ENCODE results near the gene FAM89A. TPM values are rescaled to one million over a fixed set of nuclear protein-coding genes. Genes with fewer than 3 reads are reported as not detected.
"Not testable (repeated sequence)": the region's sequence is repeated elsewhere in the genome, so short reads cannot be mapped to it uniquely, and the experiment has no call there.

Gene FAM89A
- polyA plus RNA-seq, 12 donors, result 6.7 to 19.8 (median 9.1) TPM; not detected in 1

DNA sequence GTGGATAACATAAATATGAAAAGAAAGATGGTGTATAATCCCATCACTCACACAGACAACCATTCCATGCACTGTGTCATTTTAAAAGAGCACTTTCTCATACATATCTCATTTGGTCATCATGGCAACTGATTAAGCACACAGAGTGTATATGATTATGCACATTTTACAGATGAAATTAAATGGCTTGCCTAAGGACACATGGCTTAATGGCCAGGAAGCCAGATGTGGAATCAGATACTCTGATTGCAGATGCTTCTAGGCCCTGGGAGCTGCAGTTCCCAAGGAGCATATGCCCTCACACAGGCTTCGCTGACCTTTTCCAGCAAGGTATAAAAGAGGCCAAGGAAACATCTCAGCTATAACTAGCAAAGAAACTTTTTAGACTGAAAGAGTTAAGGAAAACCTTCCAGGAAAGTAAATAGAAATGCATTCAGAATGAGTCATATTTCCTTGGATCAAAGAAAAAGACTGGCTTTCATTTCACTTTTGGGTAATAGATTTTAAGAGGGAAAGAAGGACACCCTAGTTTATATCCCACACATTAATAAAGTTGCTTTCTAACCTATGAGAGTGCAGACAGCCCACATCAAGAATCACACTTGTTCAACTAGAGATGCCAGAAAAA, 19.6 kb upstream of the FAM89A start:
- DNase-seq, result no peak

DNA sequence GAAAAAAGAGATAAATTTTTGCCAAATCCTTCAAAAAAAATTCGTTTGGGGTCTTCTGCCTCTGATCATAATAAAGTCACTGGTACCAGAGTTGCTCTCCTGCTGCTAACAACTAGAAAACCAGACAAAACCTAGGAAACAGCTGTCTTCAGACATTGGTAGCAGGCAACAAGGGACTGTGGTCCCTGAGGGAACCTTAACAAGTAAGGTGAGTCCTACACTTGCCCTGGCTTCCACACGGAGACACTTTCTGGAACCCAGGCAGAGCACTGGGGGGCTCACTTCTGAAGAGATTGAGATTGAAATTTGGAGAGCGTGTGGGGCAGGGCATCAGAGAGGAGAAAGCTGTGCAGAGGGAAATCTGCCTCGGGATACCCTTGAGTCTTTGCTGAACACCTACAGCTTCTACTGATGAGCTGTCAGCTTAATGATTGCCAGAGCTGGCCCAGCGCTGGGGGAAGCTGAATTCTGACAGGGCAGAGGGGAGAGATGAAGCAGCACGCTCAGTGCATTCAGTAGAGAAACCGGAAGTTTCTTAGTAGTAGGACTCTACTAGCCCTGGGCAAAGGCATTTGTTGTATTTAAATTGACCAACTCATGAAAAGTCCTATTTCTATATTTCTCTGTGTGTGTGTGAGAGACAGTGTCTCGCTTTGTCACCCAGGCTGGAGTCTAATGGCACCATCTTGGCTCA, 18.5 kb upstream of the FAM89A start:
- no peak for DNase-seq

- no peak for DNase-seq
Measured at GRCh38 chr1:231057410-231057809, 17.4 kb upstream of the FAM89A start.

DNA sequence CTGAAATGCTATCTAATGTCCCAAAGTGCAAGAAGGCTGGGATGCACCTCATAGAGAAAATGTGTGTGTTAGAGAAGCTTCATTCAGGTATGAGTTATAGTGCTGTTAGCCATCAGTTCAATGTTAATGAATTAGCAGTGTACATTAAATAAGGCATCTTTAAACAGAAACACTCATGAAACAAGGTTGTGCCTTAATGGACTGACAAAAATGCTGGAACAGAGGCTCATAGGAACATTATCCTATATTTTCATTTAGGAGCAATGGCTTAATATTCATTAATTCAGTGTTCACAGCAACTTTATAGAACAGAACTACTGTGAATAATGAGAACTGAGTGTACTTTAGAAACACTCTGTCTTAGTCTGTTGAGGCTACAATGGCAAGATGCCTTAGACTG, 15.2 kb upstream of the FAM89A start:
- no peak for DNase-seq

GRCh38 chr1:231053493-231054162, 13.6 kb upstream of the FAM89A start:
- DNase-seq, result peak; percentile 41

- no peak for DNase-seq
Measured at GRCh38 chr1:231052777-231053176, 12.7 kb upstream of the FAM89A start.

- not testable (repeated sequence) for DNase-seq
Measured at GRCh38 chr1:231050932-231051331, 10.9 kb upstream of the FAM89A start.

- no peak for DNase-seq
Measured at GRCh38 chr1:231050395-231050794, 10.3 kb upstream of the FAM89A start.

- DNase-seq, result no peak
Measured at GRCh38 chr1:231049121-231049979, 9.3 kb upstream of the FAM89A start.

- DNase-seq, result not testable (repeated sequence)
Measured at GRCh38 chr1:231048419-231048818, 8.4 kb upstream of the FAM89A start.

- DNase-seq, result not testable (repeated sequence)
Measured at GRCh38 chr1:231047529-231047928, 7.5 kb upstream of the FAM89A start.

GRCh38 chr1:231046730-231047395, 6.8 kb upstream of the FAM89A start:
- DNase-seq, result no peak

DNA sequence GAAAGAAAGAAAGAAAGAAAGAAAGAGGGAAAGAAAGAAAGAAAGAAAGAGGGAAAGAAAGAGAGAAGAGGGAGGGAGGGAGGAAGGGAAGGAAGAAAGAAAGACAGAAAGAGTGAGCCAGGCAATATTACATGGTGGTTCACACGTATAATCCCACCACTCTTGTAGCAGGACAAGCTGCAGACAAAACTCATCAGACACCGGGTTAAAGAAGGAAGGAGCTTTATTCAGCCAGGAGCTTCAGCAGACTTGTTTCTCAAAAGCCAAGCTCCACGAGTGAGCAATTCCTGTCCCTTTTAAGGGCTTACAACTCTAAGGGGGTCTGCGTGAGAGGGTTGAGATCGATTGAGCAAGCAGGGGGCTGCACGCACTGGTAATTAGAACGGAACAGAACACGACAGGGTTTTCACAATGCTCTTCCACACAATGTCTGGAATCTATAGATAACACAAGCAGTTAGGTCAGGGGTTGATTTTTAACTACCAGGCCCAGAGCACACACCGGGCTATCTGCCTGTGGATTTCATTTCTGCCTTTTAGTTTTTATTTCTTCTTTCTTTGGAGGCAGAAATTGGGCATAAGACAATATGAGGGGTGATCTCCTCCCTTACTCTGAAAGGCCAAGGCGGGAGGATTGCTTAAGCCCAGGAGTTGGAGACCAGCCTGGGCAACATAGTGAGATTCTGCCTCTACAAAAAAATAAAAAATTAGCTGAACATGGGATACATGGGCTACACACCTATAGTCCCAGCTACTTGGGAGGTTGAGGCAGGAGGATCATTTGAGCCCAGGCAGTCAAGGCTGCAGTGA, 6.1 kb upstream of the FAM89A start:
- not testable (repeated sequence) for DNase-seq

GRCh38 chr1:231045286-231045685, 5.2 kb upstream of the FAM89A start:
- no peak for DNase-seq

DNA sequence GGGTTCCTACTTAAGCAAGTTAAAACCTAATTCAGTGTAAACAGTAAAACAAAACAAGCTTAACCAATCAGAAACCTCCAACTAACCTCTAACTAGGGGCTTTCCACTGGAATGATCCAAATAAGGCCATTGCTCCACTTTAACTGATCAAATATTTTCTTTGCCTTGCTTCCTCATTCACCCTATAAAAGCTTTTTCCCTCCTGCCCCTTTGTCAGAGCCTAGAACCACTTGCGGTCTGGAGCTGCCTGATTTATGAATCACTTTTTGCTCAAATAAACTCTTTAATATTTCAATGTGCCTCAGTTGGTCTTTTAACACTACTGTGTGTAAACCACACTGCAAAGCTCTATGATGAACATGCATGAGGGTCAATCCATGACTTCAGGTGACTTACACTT, 4.5 kb upstream of the FAM89A start:
- DNase-seq, result no peak

- DNase-seq, result no peak
Measured at GRCh38 chr1:231041719-231042261, 1.7 kb upstream of the FAM89A start.

- DNase-seq, result no peak
Measured at GRCh38 chr1:231040800-231041718, 1.0 kb upstream of the FAM89A start.

DNA sequence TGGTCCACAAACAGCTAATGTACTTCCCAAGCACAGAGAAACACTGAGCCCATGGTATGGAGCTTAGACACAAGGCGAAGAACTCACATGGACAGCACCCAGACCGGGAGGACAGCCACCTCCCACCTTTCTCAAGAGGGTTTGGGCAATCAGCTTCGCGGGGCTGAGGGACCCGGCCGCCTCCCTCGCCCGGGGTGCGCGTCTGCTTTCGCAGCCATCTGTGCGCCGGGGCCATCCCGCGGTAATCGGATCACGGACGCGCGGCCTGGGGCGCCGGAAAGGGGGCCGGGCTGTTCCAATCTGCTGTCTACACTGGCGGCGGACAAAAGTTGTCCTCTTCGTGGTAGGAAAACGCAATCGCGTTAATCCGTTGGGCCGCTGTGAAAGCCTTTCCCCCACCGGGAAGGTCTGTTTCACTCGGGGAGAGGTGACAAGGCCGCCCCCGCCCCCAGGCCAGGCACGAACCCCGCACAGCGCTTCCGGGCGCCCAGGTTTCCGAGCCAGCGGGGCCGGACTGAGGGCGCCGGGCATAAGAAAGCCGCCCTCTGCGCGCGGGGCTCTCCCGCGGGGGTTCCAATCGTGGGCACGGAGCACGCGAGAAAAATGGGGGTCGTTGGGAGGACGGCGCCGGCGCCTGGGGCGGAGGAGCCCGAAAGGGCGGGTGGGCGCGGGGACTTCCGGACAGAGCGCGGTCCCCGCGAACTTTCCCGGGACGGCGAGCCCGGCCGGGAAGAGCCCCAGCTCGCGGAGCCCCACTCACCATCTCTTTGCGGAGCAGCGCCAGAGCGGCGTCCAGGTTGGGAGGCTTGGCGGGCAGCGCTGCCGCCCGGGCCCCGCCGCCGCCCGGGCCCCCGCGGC, 664 bp downstream of the FAM89A start:
- DNase-seq, result peak; percentile 47
